ENCODE measurements around the gene SMC3. TPM values are rescaled to one million over a fixed set of nuclear protein-coding genes. Genes with fewer than 3 reads are reported as not detected.

SMC3 gene
- total and polyA plus RNA-seq, 2 of the 4 experiments (the other 2 are of a cell fraction) = 15.0 to 15.2 TPM

- Histone ChIP-seq H4K8ac (ENCODE audit: low read depth in 2 of 2, low read length in 2 of 2) (no peak overlapping the region), H3K9me1 (ENCODE audit: insufficient read depth, low read length) (no peaks in the 10 kb centered on the region), H3K9me3 (ENCODE audit: control insufficient read depth, insufficient read depth, low read length) (no peaks in the 10 kb centered on the region), H3K4me1 (ENCODE audit: control insufficient read depth, insufficient read depth, low read length) (peaks cover 6% of the 10 kb centered on the region), H3K79me1 (ENCODE audit: low read depth in 1 of 2, low read length in 2 of 2) (no peaks in the 10 kb centered on the region), H3K18ac (ENCODE audit: low read depth, low read length) (no peak overlapping the region), H2BK5ac (ENCODE audit: low read depth, low read length, poor library complexity, severe bottlenecking) (no peak overlapping the region), H3K4me2 (ENCODE audit: low read depth, low read length) (no peak overlapping the region), H3K27ac (ENCODE audit: insufficient read depth, low read length) (no peak overlapping the region), H4K91ac (ENCODE audit: insufficient read depth, low read depth, low read length) (no peak overlapping the region), H3K27me3 (ENCODE audit: control insufficient read depth, insufficient read depth, low read length) (peaks cover 11% of the 10 kb centered on the region), H2BK120ac (ENCODE audit: low read depth, low read length) (no peak overlapping the region), H2BK15ac (ENCODE audit: low read depth, low read length) (no peak overlapping the region), H4K5ac (ENCODE audit: low read depth, low read length) (no peak overlapping the region), H2BK20ac (ENCODE audit: low read depth, low read length) (no peak overlapping the region), H2AK9ac (replicated peaks; ENCODE audit: low read depth, low read length, poor library complexity) (no peak overlapping the region), H3K4ac (ENCODE audit: low read depth, low read length) (no peak overlapping the region), H3K23ac (ENCODE audit: low read depth, low read length) (no peak overlapping the region), H3K9ac (ENCODE audit: low read depth, low read length) (no peak overlapping the region), H3K56ac (ENCODE audit: extremely low read depth, insufficient read depth, low read length) (no peak overlapping the region), H3K14ac (replicated peaks; ENCODE audit: low read depth, low read length) (no peak overlapping the region), H2AK5ac (ENCODE audit: low read depth, low read length) (no peak overlapping the region), H3K36me3 (ENCODE audit: control insufficient read depth, insufficient read depth, low read length) (no peaks in the 10 kb centered on the region), H4K20me1 (ENCODE audit: insufficient read depth, low read length) (no peaks in the 10 kb centered on the region), H3K4me3 (ENCODE audit: insufficient read depth, low read depth, low read length) (no peak overlapping the region), H2AFZ (replicated peaks; ENCODE audit: low read length, poor library complexity) (no peak overlapping the region)
- no TSS peak for BruUV-seq (replicated peaks)
- ATAC-seq (ENCODE audit: low read depth) = no peak
- DNase-seq = no peak
- POLR2A ChIA-PET (ENCODE audit: unreplicated experiment) = no interaction called here
- TF ChIP-seq FOS (IDR thresholded peaks at IDR 0.05; ENCODE audit: low read depth, low read length) (no peak), RFX5 (IDR thresholded peaks at IDR 0.05; ENCODE audit: low read depth, low read length) (no peak), RAD21 (IDR thresholded peaks at IDR 0.05; ENCODE audit: low read length) (no peak), MXI1 (IDR thresholded peaks at IDR 0.05; ENCODE audit: borderline replicate concordance, low read depth, low read length) (no peak), POLR2A (IDR thresholded peaks at IDR 0.05; ENCODE audit: low read depth, low read length) (no peak), CTCF (conservative IDR thresholded peaks at IDR 0.05; ENCODE audit: low read depth, low read length) (no peak), CHD1 (IDR thresholded peaks at IDR 0.05; ENCODE audit: low read depth, low read length) (no peak), SMC3 (IDR thresholded peaks at IDR 0.05; ENCODE audit: low read depth, low read length) (no peak), NFE2L2 (IDR thresholded peaks at IDR 0.05; ENCODE audit: low read depth, low read length) (no peak), CEBPB (IDR thresholded peaks at IDR 0.05; ENCODE audit: low read depth, low read length) (no peak), RCOR1 (IDR thresholded peaks at IDR 0.05; ENCODE audit: insufficient replicate concordance, low read length) (no peak), USF2 (IDR thresholded peaks at IDR 0.05; ENCODE audit: low read depth, low read length) (no peak), MAFK (IDR thresholded peaks at IDR 0.05; ENCODE audit: low read depth, low read length) (no peak), ELK1 (IDR thresholded peaks at IDR 0.05; ENCODE audit: borderline replicate concordance, low read depth, low read length) (no peak), MAZ (IDR thresholded peaks at IDR 0.05; ENCODE audit: borderline replicate concordance, low read depth, low read length) (no peak), BHLHE40 (IDR thresholded peaks at IDR 0.05; ENCODE audit: low read depth, low read length) (no peak)
- intact Hi-C loops (cut with micrococcal nuclease) = loop anchor here (5.0 kb wide), 2 partner anchors 118 to 258 kb away; partner anchors contain the start of gene PDCD4
- CTCF ChIA-PET = interaction anchor here (0.8 to 1.0 kb wide), 2 partner anchors 58 to 1523 kb away, joined by 3 to 6 read pairs; no protein-coding TSS in a partner anchor
- in situ Hi-C loops (cut with MboI; ENCODE audit: low sequenced_read_pairs) = loop anchor here (5.0 to 10.0 kb wide), 3 partner anchors 58 to 1521 kb away; no protein-coding TSS in a partner anchor
- 100% methylated on average over 2 of the region's 9 CpGs; no CpG with 5 or more reads in 1 of the 2 experiments for WGBS, 2 experiments (ENCODE audit: extremely low coverage in 2 of 2, insufficient read length in 1 of 2)
- dilution Hi-C loops (cut with HindIII; ENCODE audit: low sequenced_read_pairs, unreplicated experiment) = no loop called here
Observed at GRCh38 chr10:110613996-110614495, 46.6 kb downstream of the SMC3 start.
